ENCODE measurements around the gene VLDLR.
A peak's percentile ranks its signal among the peaks of the same experiment; 100 is the strongest.

The VLDLR gene

GRCh38 chr9:2622461-2623287, 1.1 kb downstream of the VLDLR start:
- peak; percentile 6 to 16 for DNase-seq

GRCh38 chr9:2623288-2624050, 1.9 kb downstream of the VLDLR start:
- DNase-seq: no peak

- no peak for DNase-seq
These were observed 2.6 kb downstream of the VLDLR start for GRCh38 chr9:2624051-2624682.

- no peak for DNase-seq
These were observed 3.8 kb downstream of the VLDLR start for GRCh38 chr9:2625427-2625826.

GRCh38 chr9:2628919-2629318, 7.3 kb downstream of the VLDLR start:
- no peak for DNase-seq

GRCh38 chr9:2630158-2630557, 8.6 kb downstream of the VLDLR start:
- no peak for DNase-seq

GRCh38 chr9:2631263-2631662, 9.7 kb downstream of the VLDLR start:
- no peak for DNase-seq

- DNase-seq: no peak
These were observed 12.6 kb downstream of the VLDLR start for GRCh38 chr9:2634153-2634552.

- no peak for DNase-seq
These were observed 13.2 kb downstream of the VLDLR start for GRCh38 chr9:2634818-2635217.

- no peak for DNase-seq
These were observed 14.3 kb downstream of the VLDLR start for GRCh38 chr9:2635922-2636321.

GRCh38 chr9:2637390-2637789, 15.8 kb downstream of the VLDLR start:
- no peak for DNase-seq

- no peak for DNase-seq
These were observed 17.5 kb downstream of the VLDLR start for GRCh38 chr9:2638871-2639673.

GRCh38 chr9:2639786-2640185, 18.2 kb downstream of the VLDLR start:
- no peak for DNase-seq

GRCh38 chr9:2640570-2640969, 19.0 kb downstream of the VLDLR start:
- DNase-seq: no peak

GRCh38 chr9:2641033-2641432, 19.4 kb downstream of the VLDLR start:
- DNase-seq: no peak

GRCh38 chr9:2642068-2642467, 20.5 kb downstream of the VLDLR start:
- no peak for DNase-seq

GRCh38 chr9:2645569-2645968, 24.0 kb downstream of the VLDLR start:
- DNase-seq: no peak

- peak; percentile 7 to 11 for DNase-seq
These were observed 33.9 kb downstream of the VLDLR start for GRCh38 chr9:2655411-2655901.

GRCh38 chr9:2657427-2657826, 35.8 kb downstream of the VLDLR start:
- DNase-seq: no peak

GRCh38 chr9:2662496-2662895, 40.9 kb downstream of the VLDLR start:
- no peak for DNase-seq

- no peak for DNase-seq
These were observed 42.0 kb downstream of the VLDLR start for GRCh38 chr9:2663461-2664173.

All from stimulated activated CD4-positive, alpha-beta T cell treated with anti-CD3 and anti-CD28 coated beads, Interleukin-2, amount 100 ng/mL, for 48 hours (primary cell).